ENCODE data around the gene AUTS2. TPM values are rescaled to one million over a fixed set of nuclear protein-coding genes. Genes with fewer than 3 reads are reported as not detected.

AUTS2 gene
- total RNA-seq, 1 donor from 2014 or later: 56.0 TPM

DNA sequence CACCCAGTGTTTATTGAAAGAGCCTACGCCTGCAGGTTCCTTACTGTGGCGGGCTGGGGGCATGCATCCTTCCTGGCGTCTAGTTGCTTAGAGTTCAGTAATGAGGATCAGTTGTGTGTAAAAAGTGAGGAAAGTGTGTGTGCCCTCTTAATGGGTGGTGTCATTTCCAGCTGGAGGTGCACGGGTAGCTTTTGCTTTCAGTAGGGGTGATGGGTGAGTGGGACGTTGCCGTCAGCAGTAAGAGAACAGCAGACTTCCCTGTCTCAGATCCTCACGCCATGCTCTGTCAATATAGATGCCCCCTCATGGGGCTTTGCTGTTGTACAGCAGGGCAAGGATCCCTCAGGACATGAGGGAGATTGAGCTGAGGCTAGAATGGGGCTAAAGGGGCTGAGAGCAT lies 1181.0 kb downstream of the AUTS2 start:
- Histone ChIP-seq H3K4me3 (no peak overlapping the region), H3K9me3 (no peaks in the 10 kb centered on the region), H3K36me3 (peaks cover 73% of the 10 kb centered on the region), H3K27me3 (no peaks in the 10 kb centered on the region), H3K27ac (no peak overlapping the region), H3K4me1 (no peaks in the 10 kb centered on the region)
- DNase-seq (no peak), ATAC-seq (no peak)
- intact Hi-C loops (cut with DNase I): no loop called here
- TF ChIP-seq, protein P1, sequence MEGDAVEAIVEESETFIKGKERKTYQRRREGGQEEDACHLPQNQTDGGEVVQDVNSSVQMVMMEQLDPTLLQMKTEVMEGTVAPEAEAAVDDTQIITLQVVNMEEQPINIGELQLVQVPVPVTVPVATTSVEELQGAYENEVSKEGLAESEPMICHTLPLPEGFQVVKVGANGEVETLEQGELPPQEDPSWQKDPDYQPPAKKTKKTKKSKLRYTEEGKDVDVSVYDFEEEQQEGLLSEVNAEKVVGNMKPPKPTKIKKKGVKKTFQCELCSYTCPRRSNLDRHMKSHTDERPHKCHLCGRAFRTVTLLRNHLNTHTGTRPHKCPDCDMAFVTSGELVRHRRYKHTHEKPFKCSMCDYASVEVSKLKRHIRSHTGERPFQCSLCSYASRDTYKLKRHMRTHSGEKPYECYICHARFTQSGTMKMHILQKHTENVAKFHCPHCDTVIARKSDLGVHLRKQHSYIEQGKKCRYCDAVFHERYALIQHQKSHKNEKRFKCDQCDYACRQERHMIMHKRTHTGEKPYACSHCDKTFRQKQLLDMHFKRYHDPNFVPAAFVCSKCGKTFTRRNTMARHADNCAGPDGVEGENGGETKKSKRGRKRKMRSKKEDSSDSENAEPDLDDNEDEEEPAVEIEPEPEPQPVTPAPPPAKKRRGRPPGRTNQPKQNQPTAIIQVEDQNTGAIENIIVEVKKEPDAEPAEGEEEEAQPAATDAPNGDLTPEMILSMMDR (IDR thresholded peaks at IDR 0.05): no peak

DNA sequence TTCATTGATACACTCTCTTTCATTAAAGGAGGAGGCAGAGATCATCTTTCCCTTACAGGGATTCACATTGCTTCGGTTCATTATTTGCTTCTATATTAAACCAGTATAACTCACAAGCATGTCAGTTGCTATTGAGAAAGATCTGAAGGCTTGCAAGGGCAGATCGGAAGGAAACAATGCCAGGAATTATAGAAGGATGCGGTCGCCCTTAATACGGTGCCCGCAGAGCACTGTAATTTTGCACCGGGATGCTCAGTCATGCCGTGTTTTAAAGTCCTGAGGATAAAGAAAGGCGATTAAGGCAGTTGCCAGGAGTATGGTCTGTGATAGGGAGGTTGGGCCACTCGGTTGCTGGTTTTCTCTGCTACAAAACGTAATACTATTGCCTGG lies 1183.6 kb downstream of the AUTS2 start:
- no peak for DNase-seq
- intact Hi-C loops (cut with DNase I): no loop called here
- Histone ChIP-seq H3K27ac (no peak overlapping the region), H3K36me3 (peaks cover 81% of the 10 kb centered on the region), H3K4me1 (no peaks in the 10 kb centered on the region), H3K4me3 (no peak overlapping the region), H3K27me3 (no peaks in the 10 kb centered on the region), H3K9me3 (no peaks in the 10 kb centered on the region)
- no peak for ATAC-seq
- TF ChIP-seq, protein P1 (IDR thresholded peaks at IDR 0.05): no peak

DNA sequence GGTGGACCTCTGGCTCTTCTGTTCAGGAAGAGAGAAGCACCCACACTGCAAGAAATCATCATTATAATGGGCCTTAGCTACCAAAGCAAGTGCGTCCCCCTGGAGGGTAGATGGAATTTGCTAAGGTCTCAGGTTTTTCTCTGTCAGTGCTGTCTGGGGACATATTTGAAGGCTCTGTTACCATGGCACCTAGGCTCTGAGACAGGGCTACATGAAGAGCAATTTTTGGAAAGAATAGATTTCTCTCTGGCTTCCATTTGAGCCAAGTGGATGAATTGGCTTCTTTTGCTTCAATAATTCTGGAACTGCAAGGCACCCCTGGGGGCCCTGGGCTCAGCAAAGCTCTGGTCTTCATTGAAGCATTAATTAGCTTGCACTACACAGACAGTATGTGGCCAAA lies 1184.5 kb downstream of the AUTS2 start:
- Histone ChIP-seq H3K36me3 (peaks cover 81% of the 10 kb centered on the region), H3K9me3 (no peaks in the 10 kb centered on the region), H3K4me1 (no peaks in the 10 kb centered on the region), H3K27ac (no peak overlapping the region), H3K4me3 (no peak overlapping the region), H3K27me3 (no peaks in the 10 kb centered on the region)
- ATAC-seq (no peak), DNase-seq (no peak)
- intact Hi-C loops (cut with DNase I): no loop called here
- TF ChIP-seq, protein P1 (IDR thresholded peaks at IDR 0.05): no peak

DNA sequence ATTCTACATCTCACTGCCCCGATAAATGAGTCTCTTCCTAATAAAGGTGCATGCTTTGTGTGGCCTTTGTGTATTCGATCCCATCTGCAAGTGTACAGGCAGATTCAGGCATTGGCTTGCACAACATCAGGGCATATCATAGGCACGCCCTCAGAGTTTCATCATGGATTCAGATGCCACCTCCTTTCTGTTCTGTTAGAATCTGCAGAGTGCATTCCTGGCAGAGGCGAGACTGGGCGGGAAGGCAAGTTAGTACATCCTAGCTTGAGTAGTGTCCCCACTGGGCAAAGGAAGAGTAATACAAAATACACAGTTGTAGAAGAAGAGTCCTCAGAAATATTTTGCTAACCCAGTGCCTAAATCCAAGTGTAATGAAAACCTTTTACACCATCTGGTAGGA lies 1187.2 kb downstream of the AUTS2 start:
- H3K27ac ChIP-seq: no peak overlapping the region
- no peak overlapping the region for H3K4me3 ChIP-seq
- DNase-seq (no peak), ATAC-seq (no peak)
- no peaks in the 10 kb centered on the region for H3K4me1 ChIP-seq
- peaks cover 68% of the 10 kb centered on the region for H3K36me3 ChIP-seq
- no peaks in the 10 kb centered on the region for H3K9me3 ChIP-seq
- TF ChIP-seq, protein P1 (IDR thresholded peaks at IDR 0.05): no peak
- no peaks in the 10 kb centered on the region for H3K27me3 ChIP-seq
- intact Hi-C loops (cut with DNase I): no loop called here

- Histone ChIP-seq H3K27ac (no peak overlapping the region), H3K36me3 (peaks cover 67% of the 10 kb centered on the region), H3K27me3 (no peaks in the 10 kb centered on the region), H3K9me3 (no peaks in the 10 kb centered on the region), H3K4me1 (no peaks in the 10 kb centered on the region), H3K4me3 (no peak overlapping the region)
- no peak for DNase-seq
- intact Hi-C loops (cut with DNase I): no loop called here
- TF ChIP-seq, protein P1 (IDR thresholded peaks at IDR 0.05): no peak
- no peak for ATAC-seq
These were observed 1187.8 kb downstream of the AUTS2 start for GRCh38 chr7:70786076-70786475.

- Histone ChIP-seq H3K36me3 (peaks cover 63% of the 10 kb centered on the region), H3K4me1 (no peaks in the 10 kb centered on the region), H3K9me3 (no peaks in the 10 kb centered on the region), H3K27me3 (no peaks in the 10 kb centered on the region), H3K4me3 (no peak overlapping the region), H3K27ac (no peak overlapping the region)
- TF ChIP-seq, protein P1 (IDR thresholded peaks at IDR 0.05): no peak
- ATAC-seq (no peak), DNase-seq (no peak)
- intact Hi-C loops (cut with DNase I): no loop called here
These were observed 1189.0 kb downstream of the AUTS2 start for GRCh38 chr7:70787286-70787685.
